HG02610 (cell line): ENCODE data around the gene GPBP1L1.
"Not testable (repeated sequence)": the region's sequence is repeated elsewhere in the genome, so short reads cannot be mapped to it uniquely, and the experiment has no call there.

Experiments used
- ATAC-seq: cut with Tn5 transposase; IDR thresholded peaks from one replicate; pipeline ENCODE4 v1.9.1; 2021; ENCODE audit warnings: mild to moderate bottlenecking, moderate library complexity; ENCODE audit not compliant: unreplicated experiment

GPBP1L1 gene

GRCh38 chr1:45604239-45604638 lies 82.1 kb downstream of the GPBP1L1 start:
- ATAC-seq: no peak

- ATAC-seq: not testable (repeated sequence)
These were observed 89.6 kb downstream of the GPBP1L1 start for GRCh38 chr1:45596765-45597164.

- no peak for ATAC-seq
These were observed 91.9 kb downstream of the GPBP1L1 start for GRCh38 chr1:45594412-45594811.

- no peak for ATAC-seq
These were observed 96.5 kb downstream of the GPBP1L1 start for GRCh38 chr1:45589861-45590260.

GRCh38 chr1:45586769-45587168 lies 99.6 kb downstream of the GPBP1L1 start:
- ATAC-seq: no peak

- ATAC-seq: no peak
These were observed 100.7 kb downstream of the GPBP1L1 start for GRCh38 chr1:45585496-45586075.

GRCh38 chr1:45585110-45585426 lies 101.3 kb downstream of the GPBP1L1 start:
- ATAC-seq: no peak

GRCh38 chr1:45584351-45585109 lies 101.8 kb downstream of the GPBP1L1 start:
- ATAC-seq: peak; percentile 37

- peak; percentile 37 for ATAC-seq
These were observed 102.5 kb downstream of the GPBP1L1 start, which contains the start of gene NASP for GRCh38 chr1:45583666-45584350. TSS of gene NASP (plus strand) at chr1:45584041. CDS start at chr1:45584147, 106 bp downstream.

GRCh38 chr1:45583264-45583665 lies 103.1 kb downstream of the GPBP1L1 start:
- ATAC-seq: peak; percentile 75
